ENCODE data around the gene PDAP1. TPM values are rescaled to one million over a fixed set of nuclear protein-coding genes. Genes with fewer than 3 reads are reported as not detected.
"Not testable (repeated sequence)": the region's sequence is repeated elsewhere in the genome, so short reads cannot be mapped to it uniquely, and the experiment has no call there.

PDAP1 gene
- total RNA-seq, 1 donor, result 33.7 TPM

GRCh38 chr7:99365318-99366141 is 42.9 kb downstream of the PDAP1 start:
- TF ChIP-seq CTCF (IDR thresholded peaks at IDR 0.05; ENCODE audit: extremely low read depth, low read depth, low read length), result peak; percentile 40

GRCh38 chr7:99363286-99363685 is 45.1 kb downstream of the PDAP1 start:
- DNase-seq (ENCODE audit: insufficient read length, low spot score, missing footprints), result no peak
- H3K36me3 ChIP-seq (ENCODE audit: insufficient read depth, low read length), result peaks cover 77% of the 10 kb centered on the region
- no peak overlapping the region for H3K4me3 ChIP-seq (ENCODE audit: insufficient read depth, low read length)
- H4K20me1 ChIP-seq (ENCODE audit: insufficient read depth, low read length), result peaks cover 12% of the 10 kb centered on the region
- H3K4me2 ChIP-seq (ENCODE audit: insufficient read depth, low read length), result no peak overlapping the region
- no peak for TF ChIP-seq CTCF (IDR thresholded peaks at IDR 0.05; ENCODE audit: extremely low read depth, low read depth, low read length)
- H3K27me3 ChIP-seq (ENCODE audit: insufficient read depth, low read length), result no peaks in the 10 kb centered on the region
- no peak overlapping the region for H2AFZ ChIP-seq (ENCODE audit: low read length)
- H3K79me2 ChIP-seq (ENCODE audit: insufficient read depth, low read length), result no peaks in the 10 kb centered on the region
- peak overlapping the region; percentile 53 for H3K27ac ChIP-seq (ENCODE audit: low read depth, low read length)
- H3K4me1 ChIP-seq (ENCODE audit: insufficient read depth, low read length), result peaks cover 6% of the 10 kb centered on the region
- H3K9me3 ChIP-seq (ENCODE audit: low read depth, low read length), result no peaks in the 10 kb centered on the region

More at GRCh38 chr7:99365318-99366141, 42.9 kb downstream of the PDAP1 start:
- H2AFZ ChIP-seq (ENCODE audit: low read length), result no peak overlapping the region
- H3K27me3 ChIP-seq (ENCODE audit: insufficient read depth, low read length), result no peaks in the 10 kb centered on the region
- H3K27ac ChIP-seq (ENCODE audit: low read depth, low read length), result no peak overlapping the region
- no peaks in the 10 kb centered on the region for H3K9me3 ChIP-seq (ENCODE audit: low read depth, low read length)
- peaks cover 12% of the 10 kb centered on the region for H4K20me1 ChIP-seq (ENCODE audit: insufficient read depth, low read length)
- peaks cover 10% of the 10 kb centered on the region for H3K4me1 ChIP-seq (ENCODE audit: insufficient read depth, low read length)
- no peak for DNase-seq (ENCODE audit: insufficient read length, low spot score, missing footprints)
- H3K79me2 ChIP-seq (ENCODE audit: insufficient read depth, low read length), result no peaks in the 10 kb centered on the region
- no peak overlapping the region for H3K4me3 ChIP-seq (ENCODE audit: insufficient read depth, low read length)
- peaks cover 60% of the 10 kb centered on the region for H3K36me3 ChIP-seq (ENCODE audit: insufficient read depth, low read length)
- no peak overlapping the region for H3K4me2 ChIP-seq (ENCODE audit: insufficient read depth, low read length)

GRCh38 chr7:99362801-99363200 is 45.6 kb downstream of the PDAP1 start:
- no peak overlapping the region for H3K4me2 ChIP-seq (ENCODE audit: insufficient read depth, low read length)
- no peaks in the 10 kb centered on the region for H3K27me3 ChIP-seq (ENCODE audit: insufficient read depth, low read length)
- H4K20me1 ChIP-seq (ENCODE audit: insufficient read depth, low read length), result peaks cover 14% of the 10 kb centered on the region
- TF ChIP-seq CTCF (IDR thresholded peaks at IDR 0.05; ENCODE audit: extremely low read depth, low read depth, low read length), result no peak
- no peaks in the 10 kb centered on the region for H3K9me3 ChIP-seq (ENCODE audit: low read depth, low read length)
- H3K4me3 ChIP-seq (ENCODE audit: insufficient read depth, low read length), result no peak overlapping the region
- peak overlapping the region; percentile 53 for H3K27ac ChIP-seq (ENCODE audit: low read depth, low read length)
- H3K4me1 ChIP-seq (ENCODE audit: insufficient read depth, low read length), result peaks cover 6% of the 10 kb centered on the region
- DNase-seq (ENCODE audit: insufficient read length, low spot score, missing footprints), result peak; percentile 90
- H3K36me3 ChIP-seq (ENCODE audit: insufficient read depth, low read length), result peaks cover 81% of the 10 kb centered on the region
- H2AFZ ChIP-seq (ENCODE audit: low read length), result no peak overlapping the region
- H3K79me2 ChIP-seq (ENCODE audit: insufficient read depth, low read length), result no peaks in the 10 kb centered on the region

DNA sequence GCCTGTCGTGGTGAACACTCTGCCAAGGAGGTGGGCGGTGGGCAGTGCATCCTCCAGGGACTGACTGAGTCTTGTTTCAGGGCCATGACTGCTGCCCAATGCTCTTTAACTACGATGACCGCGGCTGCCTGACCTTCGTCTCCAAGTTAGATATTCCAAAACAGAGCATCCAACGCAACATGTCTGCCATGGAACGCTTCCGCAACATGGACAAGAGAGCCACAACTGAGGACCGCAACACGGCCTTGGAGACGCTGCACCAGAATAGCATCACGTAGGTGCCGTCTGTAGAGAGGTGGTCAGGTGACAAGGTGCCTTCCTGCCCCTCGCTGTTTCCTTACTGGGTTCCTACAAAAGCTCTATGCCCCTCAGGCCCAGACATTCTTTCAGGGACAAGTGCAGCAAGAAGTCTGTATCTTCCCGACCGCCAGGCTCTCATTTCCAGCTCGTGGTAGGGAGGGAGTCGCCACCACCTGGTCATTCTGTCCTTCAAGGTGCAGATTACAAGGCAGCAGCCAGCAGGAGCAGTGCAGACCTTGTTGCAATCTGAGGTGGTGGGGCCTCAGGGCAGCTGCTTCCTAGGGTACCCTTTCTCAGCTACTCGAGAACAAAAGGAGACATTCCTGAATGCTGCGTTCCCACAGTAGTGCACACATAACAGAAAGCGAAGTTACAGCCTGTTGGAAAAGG is 48.8 kb downstream of the PDAP1 start:
- Histone ChIP-seq H3K4me1 (ENCODE audit: insufficient read depth, low read length) (peaks cover 6% of the 10 kb centered on the region), H3K27me3 (ENCODE audit: insufficient read depth, low read length) (no peaks in the 10 kb centered on the region), H3K27ac (ENCODE audit: low read depth, low read length) (no peak overlapping the region), H3K36me3 (ENCODE audit: insufficient read depth, low read length) (peaks cover 74% of the 10 kb centered on the region), H4K20me1 (ENCODE audit: insufficient read depth, low read length) (peaks cover 11% of the 10 kb centered on the region), H3K79me2 (ENCODE audit: insufficient read depth, low read length) (peaks cover 4% of the 10 kb centered on the region), H3K9me3 (ENCODE audit: low read depth, low read length) (no peaks in the 10 kb centered on the region), H3K4me2 (ENCODE audit: insufficient read depth, low read length) (no peak overlapping the region), H3K4me3 (ENCODE audit: insufficient read depth, low read length) (no peak overlapping the region), H2AFZ (ENCODE audit: low read length) (no peak overlapping the region)
- TF ChIP-seq CTCF (IDR thresholded peaks at IDR 0.05; ENCODE audit: extremely low read depth, low read depth, low read length), result no peak
- no peak for DNase-seq (ENCODE audit: insufficient read length, low spot score, missing footprints)

- not testable (repeated sequence) for H3K4me1 ChIP-seq (ENCODE audit: insufficient read depth, low read length); H3K27me3 ChIP-seq (ENCODE audit: insufficient read depth, low read length); H3K79me2 ChIP-seq (ENCODE audit: insufficient read depth, low read length); H3K4me3 ChIP-seq (ENCODE audit: insufficient read depth, low read length); H2AFZ ChIP-seq (ENCODE audit: low read length); H3K9me3 ChIP-seq (ENCODE audit: low read depth, low read length); H3K27ac ChIP-seq (ENCODE audit: low read depth, low read length); H3K4me2 ChIP-seq (ENCODE audit: insufficient read depth, low read length); DNase-seq (ENCODE audit: insufficient read length, low spot score, missing footprints)
- Histone ChIP-seq H4K20me1 (ENCODE audit: insufficient read depth, low read length) (peaks cover 11% of the 10 kb centered on the region), H3K36me3 (ENCODE audit: insufficient read depth, low read length) (peaks cover 71% of the 10 kb centered on the region)
Measured at GRCh38 chr7:99358521-99358920, 49.9 kb downstream of the PDAP1 start.
